ENCODE measurements around the gene RFX5. TPM values are rescaled to one million over a fixed set of nuclear protein-coding genes. Genes with fewer than 3 reads are reported as not detected.

RFX5 gene
- polyA plus RNA-seq, 1 donor (not counting 4 experiments of a cell fraction or from before 2014, with no cell fraction given): 55.4 TPM

DNA sequence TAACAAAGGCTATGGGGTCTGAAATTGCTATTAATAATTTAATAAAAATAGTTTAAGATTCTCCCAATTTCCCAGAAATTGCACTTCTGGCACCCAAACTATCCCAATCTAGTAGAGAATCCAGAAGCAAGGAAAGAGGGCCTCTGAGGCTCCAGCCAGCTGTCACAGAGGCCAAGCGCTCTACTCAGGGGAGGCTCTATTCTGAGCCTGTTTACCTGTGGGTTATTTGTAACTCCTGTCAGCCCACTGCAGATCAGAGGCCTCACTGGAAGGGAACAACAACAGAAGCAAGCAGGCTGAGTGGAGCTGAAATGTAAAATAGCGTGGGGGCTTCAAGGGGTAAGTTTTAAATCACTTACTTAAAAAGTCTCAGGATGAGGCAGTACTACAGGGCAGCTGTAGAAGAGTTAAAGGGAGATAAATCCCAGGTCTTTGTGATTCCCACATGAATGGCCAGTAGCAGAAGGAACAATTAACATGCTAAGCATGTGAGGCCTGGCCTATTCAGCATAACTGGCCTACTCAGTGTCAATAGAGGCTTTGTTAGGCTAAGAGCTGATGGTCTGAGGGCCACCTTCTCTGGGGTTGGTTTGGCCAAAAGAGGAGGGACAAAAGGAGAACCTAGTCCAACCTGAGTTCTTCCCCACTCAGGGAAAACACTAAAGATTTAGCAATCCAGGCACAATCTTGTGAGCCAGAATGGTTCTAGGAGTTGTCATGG, 52.1 kb downstream of the RFX5 start:
- Histone ChIP-seq H2AFZ (ENCODE audit: control insufficient read depth, low read length) (no peak overlapping the region), H3K36me3 (ENCODE audit: control insufficient read depth in 2 of 2, extremely low read depth in 1 of 2, insufficient read depth in 2 of 2, low read length in 2 of 2) (peaks cover 36 to 38% of the 10 kb centered on the region in 2 experiments), H3K9me1 (ENCODE audit: control insufficient read depth, extremely low read depth, insufficient read depth, low read length) (no peaks in the 10 kb centered on the region), H3K9me3 (ENCODE audit: control insufficient read depth, low read depth, low read length) (no peaks in the 10 kb centered on the region), H3K79me2 (ENCODE audit: control insufficient read depth, insufficient read depth, low read length) (no peaks in the 10 kb centered on the region), H3K4me1 (ENCODE audit: control insufficient read depth, extremely low read depth, insufficient read depth, low read length) (no peaks in the 10 kb centered on the region), H4K20me1 (ENCODE audit: control insufficient read depth, extremely low read depth, insufficient read depth, low read length) (no peaks in the 10 kb centered on the region), H3K4me2 (ENCODE audit: control insufficient read depth, extremely low read depth, insufficient read depth, low read depth, low read length) (no peak overlapping the region), H3K4me3 (ENCODE audit: control insufficient read depth in 2 of 3, extremely low read depth in 1 of 3, insufficient read depth in 2 of 3, low read depth in 1 of 3, low read length in 3 of 3) (no peak overlapping the region), H3K27me3 (ENCODE audit: control insufficient read depth, extremely low read depth, insufficient read depth, low read length) (no peaks in the 10 kb centered on the region), H3K9ac (ENCODE audit: control insufficient read depth, extremely low read depth, insufficient read depth, low read length) (no peak overlapping the region), H3K27ac (ENCODE audit: control insufficient read depth, insufficient read depth, low read length) (no peak overlapping the region)
- TF ChIP-seq, protein P1, sequence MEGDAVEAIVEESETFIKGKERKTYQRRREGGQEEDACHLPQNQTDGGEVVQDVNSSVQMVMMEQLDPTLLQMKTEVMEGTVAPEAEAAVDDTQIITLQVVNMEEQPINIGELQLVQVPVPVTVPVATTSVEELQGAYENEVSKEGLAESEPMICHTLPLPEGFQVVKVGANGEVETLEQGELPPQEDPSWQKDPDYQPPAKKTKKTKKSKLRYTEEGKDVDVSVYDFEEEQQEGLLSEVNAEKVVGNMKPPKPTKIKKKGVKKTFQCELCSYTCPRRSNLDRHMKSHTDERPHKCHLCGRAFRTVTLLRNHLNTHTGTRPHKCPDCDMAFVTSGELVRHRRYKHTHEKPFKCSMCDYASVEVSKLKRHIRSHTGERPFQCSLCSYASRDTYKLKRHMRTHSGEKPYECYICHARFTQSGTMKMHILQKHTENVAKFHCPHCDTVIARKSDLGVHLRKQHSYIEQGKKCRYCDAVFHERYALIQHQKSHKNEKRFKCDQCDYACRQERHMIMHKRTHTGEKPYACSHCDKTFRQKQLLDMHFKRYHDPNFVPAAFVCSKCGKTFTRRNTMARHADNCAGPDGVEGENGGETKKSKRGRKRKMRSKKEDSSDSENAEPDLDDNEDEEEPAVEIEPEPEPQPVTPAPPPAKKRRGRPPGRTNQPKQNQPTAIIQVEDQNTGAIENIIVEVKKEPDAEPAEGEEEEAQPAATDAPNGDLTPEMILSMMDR (optimal IDR thresholded peaks at IDR 0.05 in 1 of 3, IDR thresholded peaks at IDR 0.05 in 1 of 3, conservative IDR thresholded peaks at IDR 0.05 in 1 of 3; ENCODE audit: extremely low read depth in 1 of 3, insufficient read depth in 2 of 3, low read length in 3 of 3): no peak
- no peak for TF ChIP-seq EZH2 (IDR thresholded peaks at IDR 0.05; ENCODE audit: low read length)
- no peak for FAIRE-seq
- dilution Hi-C loops (cut with MboI; ENCODE audit: extremely low pct_ligation_motif_present, low sequenced_read_pairs): no loop called here
- DNase-seq (ENCODE audit: low read depth, low spot score): no peak

DNA sequence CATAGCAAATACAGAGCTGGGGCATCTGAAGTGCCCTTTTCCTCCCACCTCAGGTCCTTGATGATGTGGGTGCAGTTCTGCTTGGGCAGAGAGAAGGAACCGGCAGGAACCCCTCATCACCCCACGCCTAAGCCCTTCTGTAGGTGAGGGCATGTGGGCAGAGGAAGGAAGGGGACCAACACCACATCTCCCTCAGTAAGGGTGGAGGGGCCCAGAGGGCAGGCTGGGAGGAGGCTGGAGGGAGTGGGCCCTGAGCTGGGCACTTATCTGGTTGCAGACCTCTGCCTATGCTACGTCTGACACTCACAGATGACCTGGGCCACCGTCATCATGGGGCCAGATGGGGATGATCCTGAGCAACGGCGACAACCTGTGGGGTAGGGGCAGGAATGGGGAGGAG, 54.0 kb downstream of the RFX5 start:
- dilution Hi-C loops (cut with MboI; ENCODE audit: extremely low pct_ligation_motif_present, low sequenced_read_pairs): no loop called here
- Histone ChIP-seq H3K79me2 (ENCODE audit: control insufficient read depth, insufficient read depth, low read length) (no peaks in the 10 kb centered on the region), H4K20me1 (ENCODE audit: control insufficient read depth, extremely low read depth, insufficient read depth, low read length) (no peaks in the 10 kb centered on the region), H3K27me3 (ENCODE audit: control insufficient read depth, extremely low read depth, insufficient read depth, low read length) (no peaks in the 10 kb centered on the region), H3K9me3 (ENCODE audit: control insufficient read depth, low read depth, low read length) (no peaks in the 10 kb centered on the region), H3K27ac (ENCODE audit: control insufficient read depth, insufficient read depth, low read length) (no peak overlapping the region), H3K36me3 (ENCODE audit: control insufficient read depth in 2 of 2, extremely low read depth in 1 of 2, insufficient read depth in 2 of 2, low read length in 2 of 2) (peaks cover 32 to 40% of the 10 kb centered on the region in 2 experiments), H2AFZ (ENCODE audit: control insufficient read depth, low read length) (no peak overlapping the region), H3K4me1 (ENCODE audit: control insufficient read depth, extremely low read depth, insufficient read depth, low read length) (no peaks in the 10 kb centered on the region), H3K4me2 (ENCODE audit: control insufficient read depth, extremely low read depth, insufficient read depth, low read depth, low read length) (no peak overlapping the region), H3K9me1 (ENCODE audit: control insufficient read depth, extremely low read depth, insufficient read depth, low read length) (no peaks in the 10 kb centered on the region), H3K9ac (ENCODE audit: control insufficient read depth, extremely low read depth, insufficient read depth, low read length) (no peak overlapping the region), H3K4me3 (ENCODE audit: control insufficient read depth in 2 of 3, extremely low read depth in 1 of 3, insufficient read depth in 2 of 3, low read depth in 1 of 3, low read length in 3 of 3) (no peak overlapping the region)
- no peak for DNase-seq (ENCODE audit: low read depth, low spot score)
- FAIRE-seq: no peak
- TF ChIP-seq EZH2 (IDR thresholded peaks at IDR 0.05; ENCODE audit: low read length): no peak
- TF ChIP-seq, protein P1 (optimal IDR thresholded peaks at IDR 0.05 in 1 of 3, IDR thresholded peaks at IDR 0.05 in 1 of 3, conservative IDR thresholded peaks at IDR 0.05 in 1 of 3; ENCODE audit: extremely low read depth in 1 of 3, insufficient read depth in 2 of 3, low read length in 3 of 3): no peak

Measured in keratinocyte (primary cell).